GM19455 (cell line): Measurements from ENCODE around the gene ALG12.

Experiments used
- ATAC-seq: cut with Tn5 transposase; IDR thresholded peaks from one replicate; pipeline ENCODE4 v1.9.1; 2021; ENCODE audit not compliant: unreplicated experiment

ALG12 gene

DNA sequence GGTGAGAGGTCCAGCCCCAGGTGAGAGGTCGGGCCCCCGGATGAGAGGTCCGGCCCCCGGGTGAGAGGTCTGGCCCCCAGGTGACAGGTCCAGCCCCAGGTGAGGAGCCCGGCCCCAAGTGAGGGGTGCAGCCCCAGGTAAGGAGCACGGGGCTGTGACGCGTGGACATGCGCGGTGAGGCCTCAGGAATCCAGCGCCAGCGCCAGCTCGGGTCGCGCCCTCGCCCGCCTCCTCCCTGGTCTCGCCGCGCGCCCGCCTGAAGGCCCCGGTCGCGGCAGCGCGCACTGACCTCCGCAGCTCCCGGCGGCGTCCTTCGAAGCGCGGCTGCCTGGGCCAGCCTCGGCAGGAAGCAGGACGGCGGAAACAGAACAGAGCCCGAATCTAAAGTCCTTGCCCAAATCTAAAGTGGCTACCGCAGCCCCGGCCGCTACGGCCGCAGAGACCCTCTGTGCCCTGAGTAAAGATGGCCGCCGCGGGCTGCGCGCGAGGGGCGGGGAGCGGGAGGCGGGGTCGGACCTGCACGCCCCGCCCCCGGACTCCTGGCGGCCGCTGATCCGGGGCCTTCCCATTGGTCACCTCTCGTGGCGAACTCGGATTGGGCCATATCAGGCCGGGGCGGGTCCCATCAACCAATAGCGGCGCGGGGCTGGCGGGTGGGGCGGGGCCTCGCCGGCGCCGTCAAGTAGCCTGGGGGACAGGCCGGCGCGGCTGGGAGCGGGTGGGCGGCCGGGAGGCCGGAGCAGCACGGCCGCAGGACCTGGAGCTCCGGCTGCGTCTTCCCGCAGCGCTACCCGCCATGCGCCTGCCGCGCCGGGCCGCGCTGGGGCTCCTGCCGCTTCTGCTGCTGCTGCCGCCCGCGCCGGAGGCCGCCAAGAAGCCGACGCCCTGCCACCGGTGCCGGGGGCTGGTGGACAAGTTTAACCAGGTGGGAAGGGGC, at the start of gene ALG12, which contains the start of gene CRELD2:
Gene ALG12 (minus strand): TSS at position 465 of the 937 bp plus-strand sequence. CDS start 4,673 bp downstream, outside the sequence.
Gene CRELD2 (plus strand): TSS at position 661 of the 937 bp plus-strand sequence. CDS start 136 bp downstream, at position 797.
- ATAC-seq: peak; percentile 70

DNA sequence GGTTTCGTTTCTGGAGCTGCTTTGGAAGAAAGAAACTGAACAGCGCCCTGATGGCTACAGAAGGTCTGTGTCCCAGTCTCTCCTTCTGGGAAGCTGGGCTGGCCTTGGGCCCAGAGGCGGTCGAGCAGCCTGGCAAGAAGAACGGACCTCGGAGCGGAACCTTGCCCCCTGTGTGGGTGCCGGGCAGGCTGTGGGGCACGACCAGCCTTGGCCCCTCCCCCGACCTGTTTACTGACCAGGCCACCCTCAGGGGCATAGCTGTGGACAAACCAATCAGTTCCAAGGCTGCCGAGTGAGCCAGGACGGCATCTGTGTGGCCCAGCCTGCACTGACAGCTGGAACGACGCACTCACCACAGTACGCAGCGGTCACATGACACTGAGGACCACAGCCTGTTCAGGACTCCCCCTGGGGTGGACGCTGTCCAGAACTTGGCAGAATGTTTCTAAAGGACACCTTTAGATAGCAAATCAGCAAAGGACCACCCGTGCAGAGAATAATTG, 49.5 kb upstream of the ALG12 start:
- ATAC-seq: no peak

DNA sequence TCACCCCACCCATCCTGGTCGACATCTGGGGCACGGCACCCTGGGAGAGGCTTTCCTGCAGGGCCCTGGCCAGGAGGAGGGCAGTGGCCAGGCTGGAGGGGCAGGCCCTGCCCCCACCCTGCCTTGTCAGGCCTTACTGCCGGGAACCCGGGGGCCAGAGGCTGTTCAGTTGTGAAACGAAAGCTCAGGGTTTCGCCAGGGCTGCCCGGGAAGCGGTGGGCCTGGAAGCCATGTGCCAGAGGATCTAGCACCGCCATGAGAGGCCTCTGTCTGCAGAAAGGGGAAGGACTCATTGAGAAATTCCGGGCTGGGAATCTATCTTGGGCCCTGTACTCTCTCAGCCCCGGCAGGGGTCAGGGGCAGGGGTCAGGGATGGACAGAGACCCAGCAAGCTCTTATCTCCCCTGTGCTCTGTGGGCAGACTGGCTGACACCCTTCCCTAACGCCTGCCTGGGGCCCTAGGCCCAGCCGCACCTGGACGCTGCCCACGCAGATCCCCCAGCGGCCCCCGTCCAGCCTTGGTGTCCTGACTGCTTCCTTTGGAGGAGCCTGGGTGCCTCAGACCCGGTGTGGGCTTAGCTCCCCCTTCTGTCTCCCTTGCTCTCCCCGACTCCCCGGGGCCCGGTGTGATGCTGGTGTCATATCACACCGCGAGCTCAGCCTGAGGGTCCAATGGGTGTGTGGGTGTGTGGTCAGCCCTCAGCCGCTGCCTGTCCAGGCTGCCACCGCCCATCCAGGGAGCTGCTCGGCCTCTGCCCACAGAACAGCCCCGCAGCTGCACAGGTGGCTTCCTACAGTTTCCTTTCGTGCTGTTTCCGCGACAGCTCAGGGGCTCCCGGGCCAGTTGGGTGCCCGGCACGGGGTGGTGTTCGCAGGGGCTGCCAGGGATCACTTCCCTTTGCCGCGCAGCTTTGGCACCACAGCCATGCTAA, 48.8 kb upstream of the ALG12 start:
- ATAC-seq: no peak

DNA sequence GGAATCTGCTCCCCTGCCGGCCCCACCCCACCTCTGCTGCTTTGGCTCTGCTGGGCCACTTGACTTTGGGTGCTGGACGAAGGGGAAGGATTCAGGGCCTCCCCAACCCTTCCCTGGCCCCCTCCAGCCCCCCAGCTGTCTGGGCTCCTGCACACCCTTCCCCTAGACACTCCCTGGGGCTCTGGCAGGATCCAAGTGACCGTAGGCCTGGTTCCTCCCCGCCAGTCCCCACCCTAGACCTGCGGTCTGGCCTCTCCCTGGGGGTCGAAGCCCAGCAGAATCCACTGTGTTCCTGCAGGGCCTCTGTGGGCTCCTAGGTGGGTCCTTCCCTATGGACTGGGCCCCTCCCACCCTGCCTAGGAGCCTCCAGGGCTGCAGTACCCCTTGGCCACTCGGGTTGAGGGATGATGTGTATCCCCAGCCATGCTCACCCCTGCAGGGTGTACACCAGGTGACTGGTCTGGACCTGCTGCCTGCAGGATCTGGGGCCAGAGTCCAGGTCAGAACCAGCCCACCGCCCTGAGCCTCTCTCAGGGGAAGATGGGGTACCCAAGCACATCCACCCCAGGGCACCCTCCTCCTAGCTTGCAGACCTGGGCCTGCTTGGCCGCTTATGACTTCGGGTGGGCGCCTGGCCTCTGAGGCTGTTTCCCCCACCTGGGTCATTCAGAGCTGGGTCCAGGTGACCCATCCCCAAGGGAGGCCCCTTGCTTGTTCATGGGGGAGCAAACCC, 48.0 kb upstream of the ALG12 start:
- ATAC-seq: no peak

DNA sequence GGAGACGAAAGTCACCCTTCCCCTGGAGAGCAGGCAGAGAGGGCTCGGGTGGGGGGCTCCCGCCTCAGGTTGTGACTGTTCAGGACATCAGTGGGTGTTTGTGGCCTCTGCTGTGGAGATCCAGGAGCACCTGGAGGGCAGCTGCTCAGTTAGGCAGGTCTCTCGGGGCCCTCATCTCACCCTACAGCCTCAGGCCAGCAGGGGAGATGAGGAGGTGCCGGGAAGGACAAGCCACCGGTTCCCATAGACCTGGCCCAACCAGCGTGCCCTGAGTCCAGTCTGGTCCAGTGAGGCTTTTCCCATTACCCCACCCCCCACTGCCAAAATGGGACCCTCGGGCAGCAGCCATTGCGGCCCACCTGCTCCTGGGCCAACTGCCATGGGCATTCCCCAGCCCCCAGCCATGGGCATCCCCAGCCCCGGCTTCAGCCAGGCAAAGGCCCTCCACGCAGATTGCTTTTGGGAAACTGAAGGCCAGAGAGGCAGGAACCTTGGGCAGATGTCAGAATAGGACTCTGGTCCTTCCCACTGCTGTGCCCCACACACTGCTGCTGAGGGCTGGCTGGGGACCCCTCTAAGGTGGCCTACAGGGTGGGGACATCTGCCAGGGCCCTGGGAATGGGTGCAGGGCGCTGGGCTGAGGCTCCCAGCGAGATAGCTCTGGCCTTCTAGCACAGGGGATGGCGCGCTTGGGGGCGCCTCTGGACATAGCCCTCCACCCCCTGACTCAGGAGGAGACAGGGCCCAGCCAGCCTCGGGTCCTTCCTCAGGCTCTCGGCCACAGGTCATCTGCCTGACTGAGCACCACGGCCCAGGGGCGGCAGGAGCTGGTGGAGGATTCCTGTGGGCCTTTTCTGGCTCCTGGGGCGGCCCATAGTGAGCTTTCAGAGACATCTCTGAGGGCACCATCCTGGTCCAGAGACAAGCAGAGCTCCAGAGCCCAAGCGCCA, 47.1 kb upstream of the ALG12 start:
- ATAC-seq: no peak

DNA sequence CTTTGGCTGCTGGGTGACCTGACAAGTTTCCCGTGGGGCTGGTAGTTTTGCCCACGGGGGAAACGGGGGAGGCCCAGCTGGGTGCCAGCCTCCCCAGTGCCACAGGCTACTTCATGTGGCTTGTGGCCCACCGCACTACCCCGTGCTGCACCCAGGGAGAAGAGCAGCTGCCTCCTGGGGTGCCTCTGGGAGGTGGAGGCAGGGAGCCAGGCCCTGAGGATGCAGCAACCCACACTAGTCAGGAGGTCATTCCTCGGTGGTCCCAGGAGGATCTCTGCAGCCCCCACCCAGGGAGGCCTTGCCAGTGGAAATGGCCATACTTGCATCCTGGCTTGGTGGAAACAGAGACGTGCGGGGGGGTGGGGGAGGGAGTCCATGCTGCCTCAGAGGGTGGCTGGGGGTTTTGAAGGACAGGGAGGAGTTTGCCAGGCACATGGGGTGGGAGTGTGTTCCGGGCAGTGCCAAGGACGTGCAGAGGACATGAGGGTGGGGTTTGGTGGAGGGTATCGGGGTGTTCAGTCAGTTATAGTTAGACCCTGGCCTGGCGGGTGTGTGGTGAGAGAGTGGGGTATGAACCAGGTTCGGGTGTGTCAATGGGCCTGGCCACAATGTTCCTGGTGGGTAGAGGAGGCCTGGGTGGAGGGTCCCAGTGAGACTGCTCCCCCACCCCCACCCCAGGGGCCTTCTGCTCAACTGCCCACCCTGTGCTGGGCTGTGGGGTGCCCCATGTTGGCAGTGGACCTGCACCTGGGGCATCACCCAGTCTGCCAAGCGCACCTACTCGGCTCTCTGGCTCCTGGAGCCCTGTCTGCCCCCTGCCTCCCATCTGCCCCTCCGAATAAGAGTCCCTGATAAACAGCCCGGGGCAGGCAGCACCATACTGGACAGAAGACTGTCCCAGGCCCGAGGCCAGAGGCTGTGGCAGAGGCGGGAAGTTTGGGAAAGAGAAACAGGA, 46.2 kb upstream of the ALG12 start:
- no peak for ATAC-seq

DNA sequence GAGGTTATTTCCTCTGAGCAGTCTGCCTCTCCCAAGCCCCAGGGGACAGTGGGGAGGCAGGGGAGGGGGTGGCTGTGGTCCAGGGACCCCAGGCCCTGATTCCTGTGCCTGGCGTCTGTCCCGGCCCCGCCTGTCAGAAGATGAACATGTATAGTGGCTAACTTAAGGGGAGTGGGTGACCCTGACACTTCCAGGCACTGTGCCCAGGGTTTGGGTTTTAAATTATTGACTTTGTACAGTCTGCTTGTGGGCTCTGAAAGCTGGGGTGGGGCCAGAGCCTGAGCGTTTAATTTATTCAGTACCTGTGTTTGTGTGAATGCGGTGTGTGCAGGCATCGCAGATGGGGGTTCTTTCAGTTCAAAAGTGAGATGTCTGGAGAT, 45.4 kb upstream of the ALG12 start:
- no peak for ATAC-seq

DNA sequence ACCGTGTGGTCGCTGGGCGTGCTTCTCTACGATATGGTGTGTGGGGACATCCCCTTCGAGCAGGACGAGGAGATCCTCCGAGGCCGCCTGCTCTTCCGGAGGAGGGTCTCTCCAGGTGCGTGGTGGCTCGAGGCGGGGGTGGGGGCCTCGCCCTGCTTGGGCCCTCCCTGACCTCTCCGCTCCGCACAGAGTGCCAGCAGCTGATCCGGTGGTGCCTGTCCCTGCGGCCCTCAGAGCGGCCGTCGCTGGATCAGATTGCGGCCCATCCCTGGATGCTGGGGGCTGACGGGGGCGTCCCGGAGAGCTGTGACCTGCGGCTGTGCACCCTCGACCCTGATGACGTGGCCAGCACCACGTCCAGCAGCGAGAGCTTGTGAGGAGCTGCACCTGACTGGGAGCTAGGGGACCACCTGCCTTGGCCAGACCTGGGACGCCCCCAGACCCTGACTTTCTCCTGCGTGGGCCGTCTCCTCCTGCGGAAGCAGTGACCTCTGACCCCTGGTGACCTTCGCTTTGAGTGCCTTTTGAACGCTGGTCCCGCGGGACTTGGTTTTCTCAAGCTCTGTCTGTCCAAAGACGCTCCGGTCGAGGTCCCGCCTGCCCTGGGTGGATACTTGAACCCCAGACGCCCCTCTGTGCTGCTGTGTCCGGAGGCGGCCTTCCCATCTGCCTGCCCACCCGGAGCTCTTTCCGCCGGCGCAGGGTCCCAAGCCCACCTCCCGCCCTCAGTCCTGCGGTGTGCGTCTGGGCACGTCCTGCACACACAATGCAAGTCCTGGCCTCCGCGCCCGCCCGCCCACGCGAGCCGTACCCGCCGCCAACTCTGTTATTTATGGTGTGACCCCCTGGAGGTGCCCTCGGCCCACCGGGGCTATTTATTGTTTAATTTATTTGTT, 44.8 kb upstream of the ALG12 start:
- no peak for ATAC-seq

DNA sequence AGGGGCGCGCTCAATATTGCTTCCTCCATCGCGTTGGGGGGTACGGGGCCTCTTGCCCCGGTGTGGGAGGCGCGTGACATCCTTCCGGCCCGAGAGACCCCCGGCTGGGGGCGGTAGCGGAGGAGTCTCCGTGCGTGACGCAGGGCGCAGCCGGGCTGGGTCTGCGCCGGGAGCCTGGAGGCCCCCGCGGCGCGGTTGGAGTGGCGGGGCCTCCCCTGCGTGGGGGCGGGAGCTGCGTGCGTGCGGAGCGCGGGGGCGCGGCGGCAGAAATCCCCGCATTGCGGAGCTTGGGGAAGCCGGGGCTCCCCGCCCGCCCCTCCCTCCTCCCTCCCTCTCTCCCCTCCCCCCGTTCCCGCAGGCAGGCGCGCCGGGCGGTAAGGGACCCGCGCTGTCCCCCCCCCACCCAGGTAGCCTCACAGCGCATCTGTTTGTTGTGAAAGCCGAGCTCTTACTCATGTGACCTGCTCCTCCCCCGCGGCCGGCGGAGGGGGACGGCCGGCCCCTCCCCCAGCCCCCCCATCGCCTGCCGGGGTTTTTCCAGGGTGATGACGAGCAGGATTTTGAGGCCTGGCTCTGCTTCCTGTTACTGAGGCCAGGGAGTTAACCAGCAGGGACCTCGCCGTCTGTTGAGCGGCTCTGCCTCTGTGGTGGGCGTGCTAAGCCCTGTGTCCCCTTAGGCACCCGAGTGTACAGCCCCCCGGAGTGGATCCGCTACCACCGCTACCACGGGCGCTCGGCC, 43.9 kb upstream of the ALG12 start:
- no peak for ATAC-seq

DNA sequence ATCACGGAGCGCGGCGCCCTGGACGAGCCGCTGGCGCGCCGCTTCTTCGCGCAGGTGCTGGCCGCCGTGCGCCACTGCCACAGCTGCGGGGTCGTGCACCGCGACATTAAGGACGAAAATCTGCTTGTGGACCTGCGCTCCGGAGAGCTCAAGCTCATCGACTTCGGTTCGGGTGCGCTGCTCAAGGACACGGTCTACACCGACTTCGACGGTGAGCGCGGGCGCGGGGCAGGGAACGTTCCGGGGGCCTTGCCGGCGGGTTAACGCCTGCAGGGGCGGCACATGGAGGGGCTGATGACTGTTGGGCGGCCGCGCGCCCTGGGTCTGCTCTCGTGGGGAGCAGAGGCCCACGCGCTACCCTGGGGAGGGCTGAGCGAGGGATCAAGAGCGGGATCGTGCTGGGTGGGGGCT, 43.4 kb upstream of the ALG12 start:
- no peak for ATAC-seq

DNA sequence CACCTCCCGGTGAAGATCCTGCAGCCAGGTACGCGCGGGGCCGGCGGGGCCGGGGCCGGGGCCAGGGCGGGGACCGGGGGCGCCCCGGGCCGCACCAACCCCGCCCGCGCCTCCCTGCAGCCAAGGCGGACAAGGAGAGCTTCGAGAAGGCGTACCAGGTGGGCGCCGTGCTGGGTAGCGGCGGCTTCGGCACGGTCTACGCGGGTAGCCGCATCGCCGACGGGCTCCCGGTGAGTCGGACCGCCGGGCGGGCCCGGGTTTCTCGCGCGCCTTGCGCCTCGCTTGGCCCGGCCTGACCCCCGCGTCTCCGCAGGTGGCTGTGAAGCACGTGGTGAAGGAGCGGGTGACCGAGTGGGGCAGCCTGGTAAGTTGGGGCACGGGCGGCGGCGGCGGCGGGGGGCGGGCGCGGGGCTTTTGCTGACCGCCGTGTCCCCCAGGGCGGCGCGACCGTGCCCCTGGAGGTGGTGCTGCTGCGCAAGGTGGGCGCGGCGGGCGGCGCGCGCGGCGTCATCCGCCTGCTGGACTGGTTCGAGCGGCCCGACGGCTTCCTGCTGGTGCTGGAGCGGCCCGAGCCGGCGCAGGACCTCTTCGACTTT, 42.9 kb upstream of the ALG12 start:
- ATAC-seq: no peak

DNA sequence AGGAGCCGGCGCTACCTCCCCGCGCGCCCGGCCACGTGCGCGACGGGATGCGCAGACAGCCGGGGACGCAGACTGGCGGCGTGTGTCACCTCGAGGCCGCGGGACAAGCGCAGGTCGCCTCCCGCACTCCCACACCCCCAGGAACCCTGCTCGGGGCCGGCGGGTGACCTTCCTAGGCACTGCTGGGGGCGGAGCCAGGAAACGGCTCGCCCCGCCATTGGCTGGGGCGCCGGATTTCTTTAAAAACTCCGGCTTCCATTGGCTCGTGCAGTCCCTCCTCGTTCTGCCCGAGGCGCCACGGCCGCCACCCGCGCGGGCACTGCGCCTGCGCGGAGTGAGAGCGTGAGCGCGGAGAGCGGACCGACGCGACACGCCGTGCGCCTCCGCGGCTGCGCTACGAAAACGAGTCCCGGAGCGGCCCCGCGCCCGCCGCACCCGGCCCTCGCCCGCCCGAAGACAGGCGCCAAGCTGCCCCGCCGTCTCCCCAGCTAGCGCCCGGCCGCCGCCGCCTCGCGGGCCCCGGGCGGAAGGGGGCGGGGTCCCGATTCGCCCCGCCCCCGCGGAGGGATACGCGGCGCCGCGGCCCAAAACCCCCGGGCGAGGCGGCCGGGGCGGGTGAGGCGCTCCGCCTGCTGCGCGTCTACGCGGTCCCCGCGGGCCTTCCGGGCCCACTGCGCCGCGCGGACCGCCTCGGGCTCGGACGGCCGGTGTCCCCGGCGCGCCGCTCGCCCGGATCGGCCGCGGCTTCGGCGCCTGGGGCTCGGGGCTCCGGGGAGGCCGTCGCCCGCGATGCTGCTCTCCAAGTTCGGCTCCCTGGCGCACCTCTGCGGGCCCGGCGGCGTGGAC, 42.1 kb upstream of the ALG12 start, which contains the start of gene PIM3:
Gene PIM3 (plus strand): TSS at position 614 of the 846 bp plus-strand sequence. CDS start 176 bp downstream, at position 790.
- ATAC-seq: peak; percentile 58

DNA sequence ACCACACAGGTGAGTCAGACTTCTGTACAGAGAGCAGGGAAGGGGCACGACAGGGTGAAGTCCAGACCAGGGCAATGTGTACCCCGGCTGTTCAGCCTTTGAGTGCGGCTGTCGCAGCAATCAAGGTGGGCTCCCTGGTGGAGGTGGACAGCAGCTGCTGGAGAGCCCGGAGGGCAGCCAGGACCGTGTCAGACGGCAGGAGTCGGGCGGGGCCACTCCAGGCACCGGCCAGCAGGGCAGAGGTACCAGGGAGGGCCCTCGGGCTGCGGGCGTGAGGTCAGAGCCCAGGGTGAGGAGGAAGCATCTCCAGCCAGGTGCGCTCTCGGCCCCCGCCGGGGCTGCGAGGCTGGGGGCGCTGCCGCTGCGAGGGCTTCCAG, 41.5 kb upstream of the ALG12 start:
- ATAC-seq: no peak

DNA sequence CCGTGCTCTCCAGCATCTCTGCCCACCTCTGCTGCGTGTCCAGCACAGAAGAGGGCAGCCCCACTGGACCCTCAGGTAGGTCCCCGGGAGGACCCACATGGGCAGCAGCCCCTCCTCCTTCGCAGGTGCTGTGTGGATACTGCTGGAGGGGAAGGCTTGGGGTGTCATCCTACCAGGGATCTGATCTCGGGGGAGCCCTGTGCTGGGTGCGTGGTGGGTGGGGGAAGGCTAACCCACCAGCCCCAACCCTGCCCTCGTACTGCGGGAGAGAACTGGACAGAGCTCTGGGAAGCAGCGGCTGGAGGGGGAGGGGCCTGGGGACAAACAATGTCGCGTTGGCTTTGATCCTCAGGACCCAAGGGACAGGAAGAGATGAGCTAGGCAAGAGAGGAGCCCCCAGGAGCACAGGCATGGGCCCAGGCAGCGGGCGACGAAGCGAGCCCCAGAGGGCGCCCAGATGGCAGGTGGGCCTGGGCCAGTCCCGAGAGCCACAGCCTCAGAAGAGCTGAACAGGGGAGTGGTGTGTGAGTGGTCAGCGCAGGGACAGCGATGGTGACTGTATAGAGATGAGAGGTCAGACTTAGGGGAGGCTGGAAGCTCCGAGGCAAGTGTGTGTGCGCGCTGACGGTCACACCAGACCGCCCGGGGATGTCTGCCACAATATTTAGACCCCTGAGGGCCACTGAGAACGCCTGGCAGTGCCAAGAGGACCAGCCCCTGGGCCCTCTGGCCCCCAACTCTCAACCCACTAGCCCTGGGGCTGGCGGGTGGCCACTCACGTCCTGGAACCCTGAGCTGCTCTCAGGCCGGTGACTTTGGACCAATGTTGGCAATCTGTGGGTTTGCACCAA, 40.9 kb upstream of the ALG12 start:
- no peak for ATAC-seq
